Epithelial cell of esophagus (primary cell): ENCODE data around the gene VEGFA.

ENCODE experiments used
- DNase-seq: peaks from one replicate; pipeline ENCODE4 v3.0.0; 2010; ENCODE audit warnings: low read depth
- H3K4me3 ChIP-seq: 2 replicates; pipeline ENCODE4 v1.5.1; 2011; ENCODE audit warnings: mild to moderate bottlenecking, low read length, control low read depth
- TF ChIP-seq, protein P1 (sequence below): IDR thresholded peaks from 2 replicates; pipeline ENCODE4 v1.5.1; 2011; ENCODE audit warnings: low read depth, mild to moderate bottlenecking, low read length, control low read depth, inconsistent platforms; ENCODE audit not compliant: insufficient read depth; ENCODE audit errors: missing control alignments

Gene VEGFA

DNA sequence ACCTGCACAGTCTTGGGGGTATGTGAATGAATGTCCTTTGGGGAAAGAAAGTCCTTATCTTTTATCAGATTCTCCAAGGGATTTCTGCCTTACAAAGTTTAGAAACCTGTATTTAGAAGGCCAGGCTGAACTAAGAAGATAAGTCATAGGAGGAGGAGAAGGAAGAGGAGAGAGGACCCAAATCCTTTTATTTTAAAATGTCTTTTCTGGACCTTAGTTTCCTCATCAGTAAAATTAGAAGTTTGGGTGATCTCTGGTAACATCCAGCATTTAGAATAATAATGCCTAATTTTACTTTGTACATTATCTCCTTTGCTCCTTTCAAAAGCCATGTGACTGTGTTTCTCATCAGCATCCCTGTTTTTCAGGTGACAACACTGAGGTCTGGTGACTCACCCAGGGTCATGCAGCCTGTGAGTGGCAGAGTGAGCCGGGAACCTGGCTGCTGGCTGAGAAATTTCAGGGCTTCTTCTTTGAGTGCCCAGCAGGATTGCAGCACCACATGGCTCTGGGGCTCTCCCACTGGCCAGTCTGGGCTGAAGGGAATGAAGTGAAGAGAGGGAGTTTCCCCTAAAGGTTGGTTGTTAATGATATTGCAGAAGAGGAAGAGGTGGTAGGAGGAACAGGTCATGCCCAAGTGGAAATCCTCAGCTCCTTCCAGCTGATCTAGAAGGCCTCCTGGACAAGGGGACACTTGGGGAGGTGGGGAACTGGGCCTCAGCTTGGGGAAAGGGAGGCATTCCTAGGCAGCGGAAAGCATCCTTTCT, 34.0 kb downstream of the VEGFA start:
- no peak overlapping the region for H3K4me3 ChIP-seq
- TF ChIP-seq, protein P1, sequence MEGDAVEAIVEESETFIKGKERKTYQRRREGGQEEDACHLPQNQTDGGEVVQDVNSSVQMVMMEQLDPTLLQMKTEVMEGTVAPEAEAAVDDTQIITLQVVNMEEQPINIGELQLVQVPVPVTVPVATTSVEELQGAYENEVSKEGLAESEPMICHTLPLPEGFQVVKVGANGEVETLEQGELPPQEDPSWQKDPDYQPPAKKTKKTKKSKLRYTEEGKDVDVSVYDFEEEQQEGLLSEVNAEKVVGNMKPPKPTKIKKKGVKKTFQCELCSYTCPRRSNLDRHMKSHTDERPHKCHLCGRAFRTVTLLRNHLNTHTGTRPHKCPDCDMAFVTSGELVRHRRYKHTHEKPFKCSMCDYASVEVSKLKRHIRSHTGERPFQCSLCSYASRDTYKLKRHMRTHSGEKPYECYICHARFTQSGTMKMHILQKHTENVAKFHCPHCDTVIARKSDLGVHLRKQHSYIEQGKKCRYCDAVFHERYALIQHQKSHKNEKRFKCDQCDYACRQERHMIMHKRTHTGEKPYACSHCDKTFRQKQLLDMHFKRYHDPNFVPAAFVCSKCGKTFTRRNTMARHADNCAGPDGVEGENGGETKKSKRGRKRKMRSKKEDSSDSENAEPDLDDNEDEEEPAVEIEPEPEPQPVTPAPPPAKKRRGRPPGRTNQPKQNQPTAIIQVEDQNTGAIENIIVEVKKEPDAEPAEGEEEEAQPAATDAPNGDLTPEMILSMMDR = no peak
- peak; percentile 72 for DNase-seq

DNA sequence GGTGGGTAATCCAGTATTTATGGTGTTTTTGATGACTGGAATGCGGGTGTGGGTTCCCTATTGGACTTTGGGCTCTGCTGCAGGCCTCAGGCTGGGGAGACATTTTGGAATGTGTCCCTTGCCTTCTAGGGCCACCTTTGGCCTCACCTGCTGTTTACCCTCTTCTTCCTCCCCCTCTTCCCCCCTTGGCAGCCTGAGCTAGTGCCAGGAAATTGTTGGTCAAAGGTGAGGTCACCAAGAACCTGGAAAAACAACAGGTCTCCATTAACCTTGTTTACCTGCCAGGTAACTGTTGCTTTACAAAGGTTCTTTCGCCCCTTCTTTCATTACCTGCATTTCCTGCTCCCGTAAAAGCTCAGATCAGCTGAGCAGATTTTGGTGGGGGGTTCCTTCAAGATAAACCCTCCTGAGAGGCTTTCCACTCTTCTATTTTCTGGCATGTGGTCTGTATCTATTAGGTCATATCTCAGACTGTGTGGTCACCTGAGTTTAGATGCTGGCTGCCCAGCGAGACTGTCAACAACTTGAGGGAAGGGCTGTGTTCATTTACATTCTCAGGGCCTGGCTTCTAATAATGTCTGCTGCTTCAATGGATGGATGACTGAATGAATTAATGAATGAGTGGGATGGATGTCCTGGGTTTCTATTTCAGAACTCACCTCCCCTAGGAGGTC, 34.7 kb downstream of the VEGFA start:
- TF ChIP-seq, protein P1 = no peak
- no peak overlapping the region for H3K4me3 ChIP-seq
- no peak for DNase-seq

DNA sequence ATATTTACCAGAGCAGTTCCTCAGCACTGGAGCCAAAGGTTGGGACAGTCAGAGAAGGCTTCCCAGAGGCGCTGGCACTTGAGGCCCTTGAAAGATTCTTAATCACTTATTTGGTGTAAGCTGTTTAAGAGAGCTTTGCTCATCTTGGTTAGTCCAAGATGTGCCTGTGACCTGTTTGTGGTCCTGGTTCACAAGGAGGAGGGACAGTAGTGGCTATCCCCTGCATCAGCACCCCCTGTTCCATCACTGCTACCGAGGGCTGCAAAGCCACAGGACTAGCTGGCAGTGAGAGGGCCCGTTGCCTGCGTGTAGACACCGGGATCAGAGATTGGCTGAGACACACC, 35.7 kb downstream of the VEGFA start:
- no peak overlapping the region for H3K4me3 ChIP-seq
- TF ChIP-seq, protein P1 = no peak
- DNase-seq = no peak

DNA sequence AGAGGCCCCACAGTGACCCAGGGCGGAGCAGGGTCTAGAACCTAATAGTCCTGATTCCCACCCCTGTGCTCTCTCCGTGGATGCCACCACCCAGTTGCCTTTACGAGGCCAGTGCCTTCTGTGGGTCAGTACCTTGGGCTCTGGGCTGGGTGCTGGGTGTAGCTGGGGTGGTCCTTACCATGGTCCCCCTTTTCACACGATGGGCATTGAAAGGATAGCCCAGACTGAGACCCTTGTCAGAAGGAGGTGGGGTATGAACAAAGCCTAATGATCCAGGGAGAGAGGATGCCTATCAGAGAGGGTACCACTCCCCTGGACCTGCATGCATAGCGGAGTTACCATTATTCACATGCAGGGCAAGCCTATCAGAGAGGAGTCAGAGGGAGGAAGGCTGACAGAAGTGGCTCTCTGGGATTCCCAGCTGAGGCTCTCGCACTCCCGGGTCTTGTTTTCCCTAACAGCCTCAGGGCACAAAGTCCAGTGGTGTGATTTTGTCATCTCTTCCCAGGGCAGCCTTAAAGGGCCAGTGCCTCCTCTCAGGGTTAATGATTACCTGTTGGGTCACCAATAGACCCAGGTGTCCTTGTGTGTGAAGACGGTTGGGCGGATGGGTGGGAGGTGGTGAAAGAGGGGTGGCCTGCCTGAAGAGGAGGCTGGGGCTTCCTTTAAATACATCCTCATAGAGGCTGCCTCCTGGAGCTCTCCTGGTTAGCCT, 36.2 kb downstream of the VEGFA start:
- TF ChIP-seq, protein P1 = no peak
- H3K4me3 ChIP-seq = no peak overlapping the region
- DNase-seq = peak; percentile 63

DNA sequence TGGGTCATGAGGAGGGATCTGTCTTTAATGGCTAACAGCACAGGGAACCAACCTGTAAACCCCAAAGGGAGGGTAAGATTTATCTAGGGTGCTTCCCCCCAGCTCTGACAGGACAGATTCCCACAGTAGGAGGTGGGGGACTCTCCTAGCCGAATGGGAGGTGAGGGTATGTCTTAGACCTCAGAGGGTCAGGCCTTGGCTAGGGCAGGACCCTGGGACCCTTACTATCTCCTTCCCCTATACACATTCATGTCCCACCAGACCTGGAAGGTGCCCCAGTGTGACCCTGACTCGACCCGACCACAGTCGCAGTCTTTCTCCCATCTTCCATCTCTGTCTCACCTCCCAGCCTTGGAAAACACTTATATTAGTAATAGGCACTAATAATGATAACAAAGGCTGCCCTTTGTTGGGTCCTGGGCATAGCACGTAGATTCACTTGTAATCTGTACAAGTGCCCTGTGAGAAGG, 36.8 kb downstream of the VEGFA start:
- TF ChIP-seq, protein P1 = no peak
- DNase-seq = no peak
- no peak overlapping the region for H3K4me3 ChIP-seq

DNA sequence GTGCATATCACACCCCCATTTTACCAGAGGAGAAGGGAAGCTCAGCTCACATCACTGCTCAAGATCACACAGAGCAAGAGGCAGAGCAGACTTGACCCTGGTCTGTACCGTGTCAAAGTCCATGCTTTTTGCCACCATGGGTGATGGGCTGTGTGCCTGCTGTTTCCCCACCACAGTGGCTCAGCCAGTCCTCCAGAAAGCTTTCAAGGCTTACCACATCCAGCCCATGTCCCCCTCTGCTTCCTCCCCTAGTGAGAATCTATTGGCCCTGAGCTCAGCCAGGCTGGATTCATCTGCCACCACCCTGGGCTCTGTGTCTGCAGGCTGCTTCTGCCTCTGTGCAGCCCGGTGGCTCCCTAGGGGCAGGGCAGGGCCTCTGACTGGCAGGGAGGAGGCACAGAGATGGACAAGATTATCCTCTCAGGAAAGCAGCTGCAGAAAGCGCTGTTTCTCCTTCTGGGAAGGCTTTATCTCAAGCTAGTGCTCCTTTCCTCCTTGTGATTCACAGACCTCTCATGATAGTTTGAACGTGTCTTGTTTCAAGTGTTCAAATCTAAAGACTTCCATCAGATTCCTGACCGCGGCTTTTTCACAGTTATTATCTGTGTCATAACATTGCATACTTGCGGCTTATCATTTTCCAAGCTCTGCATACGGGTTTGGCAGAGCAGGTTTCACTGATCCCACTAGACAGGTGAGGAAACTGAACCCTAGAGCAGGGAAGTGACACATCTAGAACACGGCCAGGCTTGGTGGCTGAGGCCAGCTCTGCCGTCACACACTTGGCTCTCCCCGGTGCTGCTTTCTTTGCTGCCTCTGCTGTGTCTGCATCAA, 37.4 kb downstream of the VEGFA start:
- no peak for DNase-seq
- H3K4me3 ChIP-seq = no peak overlapping the region
- TF ChIP-seq, protein P1 = no peak
